Heart left ventricle (tissue), 16 donors: ENCODE measurements around the gene CTU2. TPM values are rescaled to one million over a fixed set of nuclear protein-coding genes. Genes with fewer than 3 reads are reported as not detected.

Source experiments
- ATAC-seq, 4 donors: fragments of 200-7000 bp; cut with Tn5 transposase; one replicate each; pipeline ENCODE4 v1.9.1; 2020 to 2022; ENCODE audit warnings: moderate library complexity in 4 of 4, mild to moderate bottlenecking in 3 of 4, moderate number of reproducible peaks in 1 of 4
- DNase-seq, 5 donors: peaks; one replicate each; pipeline ENCODE4 v3.0.0-alpha.2; 2020
- H3K27ac ChIP-seq, 12 donors: fragments of 200-600 bp; sonication (generic) in 4 of 12; one replicate each; pipeline versions ENCODE4 v1.5.0 to v1.8.0; 2016 to 2022; ENCODE audit warnings: mild to moderate bottlenecking in 2 of 12
- H3K27me3 ChIP-seq, 9 donors: fragments of 200-600 bp; sonication (generic) in 2 of 9; one replicate each; pipeline versions ENCODE4 v1.5.1 to v1.8.0; 2016 to 2022; ENCODE audit warnings: mild to moderate bottlenecking in 3 of 9
- H3K36me3 ChIP-seq, 9 donors: fragments of 200-600 bp; sonication (generic) in 2 of 9; one replicate each; pipeline versions ENCODE4 v1.5.0 to v1.8.0; 2018 to 2022; ENCODE audit warnings: mild to moderate bottlenecking in 2 of 9
- H3K4me1 ChIP-seq, 12 donors: fragments of 200-600 bp; sonication (generic) in 4 of 12; one replicate each; pipeline versions ENCODE4 v1.5.0 to v1.8.0; 2016 to 2022; ENCODE audit warnings: mild to moderate bottlenecking in 3 of 12
- H3K4me3 ChIP-seq, 12 donors: fragments of 200-600 bp; sonication (generic) in 4 of 12; one replicate each; pipeline versions ENCODE4 v1.5.0 to v1.8.0; 2017 to 2022; ENCODE audit warnings: mild to moderate bottlenecking in 9 of 12, moderate library complexity in 4 of 12
- H3K9me3 ChIP-seq, 12 donors: fragments of 200-600 bp; sonication (generic) in 4 of 12; one replicate each; pipeline versions ENCODE4 v1.5.0 to v1.8.0; 2016 to 2022; ENCODE audit warnings: mild to moderate bottlenecking in 1 of 12
- CTCF ChIP-seq, 12 donors: fragments of 200-600 bp; sonication (generic) in 4 of 12; IDR thresholded peaks; one replicate each; pipeline versions ENCODE4 v1.5.0 to v1.8.0; 2018 to 2022; ENCODE audit warnings: antibody characterized with exemption in 12 of 12, mild to moderate bottlenecking in 5 of 12
- POLR2A ChIP-seq, 2 donors: fragments of 450-650 bp; IDR thresholded peaks; one replicate each; pipeline ENCODE4 v1.6.1; 2017; ENCODE audit warnings: antibody characterized with exemption in 2 of 2, mild to moderate bottlenecking in 2 of 2, moderate library complexity in 2 of 2
- WGBS, 4 donors: extraction: QIAGEN DNeasy Blood & Tissue Kit in 2 of 4; methylation state at CpG; one replicate each; pipeline versions ENCODE4 v1.1.5 to v1.1.7; 2013 to 2018; 5-methylcytosine and 5-hydroxymethylcytosine counted together
- intact Hi-C, 10 donors: fragments of 100-400 bp; cut with DNase I; formaldehyde crosslinking; loops; one replicate each; pipeline versions ENCODE4 v1.11.1 to v1.14.2; 2022
- polyA plus RNA-seq, 2 donors: library from polyadenylated mRNA; stranded (reverse); fragments of 200-250 nt; gene quantifications; one replicate each; pipeline ENCODE4 v1.2.3, GENCODE V29; 2013
- total RNA-seq, 9 donors: library from RNA; depleted of rRNA in 2 of 9; stranded (reverse); fragments of >200 nt in 2 of 9; fragmentation: NEBNext Ultra II Directional in 3 of 9; extraction: Animal tissue kit (Norgen Biotek cat#: 25700) in 3 of 9; gene quantifications; one replicate each; pipeline versions ENCODE4 v1.1.0 to v1.2.4, GENCODE V29; 2016 to 2023
- donor health status: ischemic (EF 13 %, LVEDD 7.1; RV severe dilation, severe dysfunction).
- donor health status: healthy with polysubstance abuse.
- donor health status: DM: no; HTN: yes; CAD: no.
- donor health status: DM: no; HTN: no; CAD: no.
- donor health status: ischemic (EF 25% LVEDD 6.9; RV normal size, moderate dysfunction).
- donor health status: ischemic (EF 25% LVEDD 5.7; RV mildly dilated, moderate dysfunction).
- donor health status: healthy.
- donor health status: DM: yes; HTN: yes; CAD: no.
- donor health status: ischemic (EF 35%, LVEDD 5.7; RV mildly dilated, moderate dysfunction).
- donor health status: nonischemic (EF 11% LVEDD 7.7; RV severe dilation, severe dysfunction).
- donor health status: DM: yes; HTN: yes; CAD: no.
- donor health status: PGD.
- donor health status: ischemic (EF 29% LVEDD 5.4; RV normal size, mild dysfunction).
- donor health status: nonischemic (EF 23%, LVEDD 6.1; RV moderate dilation, normal function).

The CTU2 gene
- total and polyA plus RNA-seq, 11 donors, result 6.5 to 20.8 (median 13.0) TPM

GRCh38 chr16:88690341-88691128, 15.8 kb upstream of the CTU2 start:
- DNase-seq (no peak), ATAC-seq (no peak)
- TF ChIP-seq POLR2A (IDR thresholded peaks at IDR 0.05), result no peak
- TF ChIP-seq CTCF (IDR thresholded peaks at IDR 0.05), result no peak
- 85 to 92% (median 85%) methylated on average over 12 to 21 of the region's 21 CpGs for WGBS, 4 donors
- Histone ChIP-seq H3K4me3 (no peak overlapping the region), H3K27me3 (peaks cover 0 to 60% (median 9%) of the 10 kb centered on the region in 9 donors), H3K9me3 (no peaks in the 10 kb centered on the region), H3K4me1 (peaks cover 0 to 35% (median 17%) of the 10 kb centered on the region in 12 donors), H3K36me3 (no peaks in the 10 kb centered on the region), H3K27ac (no peak overlapping the region)
- intact Hi-C loops, result no loop called here

DNA sequence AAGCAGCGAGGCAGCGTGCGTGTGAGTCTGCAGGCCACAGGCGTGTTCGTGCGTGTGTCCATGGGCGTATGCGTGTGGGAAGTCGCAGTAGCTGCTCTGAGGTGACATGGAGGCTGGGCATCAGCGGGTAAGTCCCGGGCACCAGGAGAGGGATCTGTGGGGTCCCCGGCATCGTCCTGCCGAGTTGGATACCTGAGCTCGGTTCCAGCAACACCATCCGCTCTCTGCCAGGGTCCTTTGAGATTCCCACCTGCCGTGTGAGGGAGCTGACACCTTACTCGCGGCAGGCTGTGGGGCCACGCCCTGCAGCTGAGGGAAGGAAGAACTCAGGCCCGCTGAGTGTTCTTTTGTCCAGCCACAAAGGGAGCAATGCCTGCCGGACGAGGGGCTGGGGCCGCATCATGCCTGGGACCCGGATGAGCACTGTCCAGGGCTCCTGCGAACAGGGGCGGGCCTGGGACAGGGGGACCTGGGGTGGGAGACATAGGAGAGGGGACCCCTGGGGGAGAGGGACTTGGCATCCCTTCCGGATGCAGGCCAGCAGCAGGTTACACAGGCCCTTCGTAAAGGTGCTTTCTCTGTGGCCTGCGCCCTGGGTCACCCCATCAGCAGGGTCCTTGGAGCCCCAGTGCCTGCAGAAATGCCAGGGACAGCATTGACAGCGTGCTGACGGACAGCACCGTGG, 15.0 kb upstream of the CTU2 start:
- Histone ChIP-seq H3K27ac (peak overlapping the region in 1 of 12 donors; percentile 9), H3K9me3 (no peaks in the 10 kb centered on the region), H3K4me1 (peaks cover 0 to 28% (median 10%) of the 10 kb centered on the region in 12 donors), H3K27me3 (peaks cover 0 to 53% (median 9%) of the 10 kb centered on the region in 9 donors), H3K36me3 (peaks cover 0 to 6% (median 0%) of the 10 kb centered on the region in 9 donors), H3K4me3 (no peak overlapping the region)
- WGBS, 4 donors, result 85 to 91% (median 89%) methylated on average over 19 to 33 of the region's 33 CpGs
- TF ChIP-seq POLR2A (IDR thresholded peaks at IDR 0.05) (no peak), CTCF (IDR thresholded peaks at IDR 0.05) (no peak)
- intact Hi-C loops, result no loop called here
- DNase-seq (peak in 1 of 5 donors; percentile 58), ATAC-seq (no peak)

- H3K27ac ChIP-seq, result peak overlapping the region in 1 of 12 donors; percentile 9
- TF ChIP-seq POLR2A (IDR thresholded peaks at IDR 0.05) (no peak), CTCF (IDR thresholded peaks at IDR 0.05) (no peak)
- peaks cover 0 to 22% (median 4%) of the 10 kb centered on the region in 12 donors for H3K4me1 ChIP-seq
- no peaks in the 10 kb centered on the region for H3K9me3 ChIP-seq
- DNase-seq, result peak in 1 of 5 donors; percentile 73
- peaks cover 0 to 45% (median 9%) of the 10 kb centered on the region in 9 donors for H3K27me3 ChIP-seq
- WGBS, 4 donors, result 79 to 90% (median 82%) methylated on average over 19 to 26 of the region's 26 CpGs
- peak in 2 of 4 donors; percentile 19 to 44 for ATAC-seq
- intact Hi-C loops, result no loop called here
- H3K36me3 ChIP-seq, result peaks cover 0 to 13% (median 7%) of the 10 kb centered on the region in 9 donors
- no peak overlapping the region for H3K4me3 ChIP-seq
These were observed 14.3 kb upstream of the CTU2 start for GRCh38 chr16:88691924-88692560.

- intact Hi-C loops, result no loop called here
- Histone ChIP-seq H3K9me3 (no peaks in the 10 kb centered on the region), H3K4me1 (peaks cover 0 to 19% (median 0%) of the 10 kb centered on the region in 12 donors), H3K27me3 (peaks cover 0 to 38% (median 9%) of the 10 kb centered on the region in 9 donors), H3K36me3 (peaks cover 0 to 22% (median 15%) of the 10 kb centered on the region in 9 donors), H3K4me3 (no peak overlapping the region), H3K27ac (peak overlapping the region in 1 of 12 donors; percentile 9)
- 62 to 90% (median 81%) methylated on average over 10 of the region's 10 CpGs for WGBS, 4 donors
- TF ChIP-seq CTCF (IDR thresholded peaks at IDR 0.05) (no peak), POLR2A (IDR thresholded peaks at IDR 0.05) (no peak)
- DNase-seq (no peak), ATAC-seq (no peak)
These were observed 13.4 kb upstream of the CTU2 start for GRCh38 chr16:88692861-88693260.
